ENCODE results near the gene CNPY3.
"Not testable (repeated sequence)": the region's sequence is repeated elsewhere in the genome, so short reads cannot be mapped to it uniquely, and the experiment has no call there.

The CNPY3 gene

DNA sequence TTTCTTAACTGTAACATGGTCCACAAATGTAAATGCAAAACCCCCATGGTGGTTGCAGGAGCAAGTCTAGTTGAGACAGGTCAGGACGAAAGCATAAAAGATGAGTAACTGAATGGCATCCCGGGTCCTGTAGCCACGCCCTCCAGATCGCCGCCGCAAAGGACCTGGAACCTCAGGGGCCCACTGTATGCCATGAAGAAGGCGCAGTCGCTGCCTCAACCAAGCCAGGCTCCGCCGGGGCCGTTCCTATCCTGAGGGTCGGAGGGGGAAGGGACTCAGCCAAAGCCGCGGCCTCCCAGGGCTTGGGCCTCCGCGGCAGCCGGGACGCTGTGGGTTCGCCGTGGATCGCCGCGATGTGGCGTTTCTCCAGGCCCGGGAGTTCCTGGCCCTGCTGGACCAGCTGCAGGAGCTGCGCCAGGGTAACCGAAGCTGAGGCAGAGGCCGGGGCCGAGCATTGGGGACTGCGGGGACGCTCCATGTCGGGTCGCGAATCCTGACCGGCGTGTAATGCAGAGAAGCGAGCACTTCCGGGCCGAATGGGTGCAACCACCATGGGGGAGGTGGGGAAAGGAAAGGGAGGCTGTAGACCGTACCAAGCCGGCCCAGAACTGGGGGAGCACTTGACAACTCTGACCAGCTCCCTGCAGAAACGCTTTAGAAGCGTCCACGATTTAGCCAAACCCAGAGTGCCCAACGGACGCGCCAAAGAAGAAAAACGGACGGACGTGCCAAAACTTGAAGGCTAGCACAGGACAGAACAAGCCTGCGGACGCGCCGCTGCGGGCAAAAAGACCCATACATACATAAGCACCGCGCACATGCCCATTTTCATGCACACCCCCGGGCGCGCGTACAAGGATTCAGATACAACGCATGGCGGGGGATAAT, 38.7 kb upstream of the CNPY3 start (continued):
- TF ChIP-seq ZNF660 (tag by site-specific recombination; IDR thresholded peaks at IDR 0.05) (peak; percentile 57; the same call in 1 of the 2 replicates), ZNF2 (tag by site-specific recombination; IDR thresholded peaks at IDR 0.05) (peak; percentile 94)

DNA sequence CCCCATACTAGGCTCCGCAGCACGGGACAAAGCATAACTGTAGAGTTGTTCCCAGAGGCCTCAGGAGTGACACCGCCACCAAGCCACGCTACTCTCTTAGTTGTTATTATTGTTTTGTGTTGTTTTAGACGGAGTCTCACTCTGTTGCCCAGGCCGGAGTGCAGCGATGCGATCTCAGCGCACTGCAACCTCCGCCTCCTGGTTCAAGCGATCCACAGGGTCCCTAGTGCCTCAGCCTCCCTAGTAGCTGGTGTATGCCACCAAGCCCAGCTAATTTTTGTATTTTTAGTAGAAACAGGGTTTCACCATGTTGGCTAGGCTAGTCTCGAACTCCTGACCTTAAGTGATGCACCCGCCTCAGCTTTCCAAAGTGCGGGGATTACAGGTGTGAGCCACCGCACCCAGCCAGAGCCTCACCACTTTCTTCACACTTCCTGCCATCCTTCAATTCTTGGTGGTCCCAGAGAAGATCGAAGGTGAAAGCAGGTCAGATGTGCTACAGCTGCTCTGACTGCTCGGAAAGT, 38.0 kb upstream of the CNPY3 start:
- POLR2A ChIA-PET = interaction anchor here (0.6 to 5.5 kb wide), 21 partner anchors 10 to 677 kb away, joined by 3 to 87 read pairs (median 4); partner anchors contain the start of genes BICRAL, CNPY3, KLC4 and KLHDC3

DNA sequence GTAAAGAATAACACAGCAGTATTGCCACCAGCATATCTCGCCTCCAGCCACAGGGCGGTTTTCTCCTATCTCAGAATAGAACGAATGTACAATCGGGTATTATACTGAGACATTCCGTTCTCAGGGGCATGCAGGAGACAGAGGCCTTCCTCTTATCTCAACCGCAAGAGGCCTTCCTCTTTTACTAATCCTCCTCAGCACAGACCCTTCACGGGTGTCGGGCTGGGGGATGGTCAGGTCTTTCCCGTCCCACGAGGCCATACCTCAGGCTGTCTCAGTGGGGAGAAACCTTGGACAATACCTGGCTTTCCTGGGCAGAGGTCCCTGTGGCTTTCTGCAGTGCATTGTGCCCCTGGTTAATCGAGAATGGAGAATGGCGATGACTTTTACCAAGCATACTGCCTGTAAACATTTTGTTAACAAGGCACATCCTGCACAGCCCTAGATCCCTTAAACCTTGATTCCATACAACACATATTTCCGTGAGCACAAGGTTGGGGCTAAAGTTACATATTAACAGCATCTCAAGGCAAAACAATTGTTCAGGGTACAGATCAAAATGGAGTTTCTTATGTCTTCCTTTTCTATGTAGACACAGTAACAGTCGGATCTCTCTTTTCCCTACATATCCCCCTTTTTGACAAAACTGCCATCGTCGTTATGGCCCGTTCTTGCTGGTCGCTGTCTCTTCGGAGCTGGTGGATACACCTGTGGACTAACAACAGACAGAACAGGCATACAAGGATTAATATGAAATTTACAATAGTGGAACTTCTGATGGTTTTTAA, 35.0 kb upstream of the CNPY3 start:
- H3K36me3 ChIP-seq (ENCODE audit: control insufficient read depth in 2 of 2, insufficient read depth in 1 of 2, low read length in 2 of 2); H3K4me3 ChIP-seq (ENCODE audit: low read depth, low read length); H3K9me3 ChIP-seq (ENCODE audit: control insufficient read depth, insufficient read depth, low read depth, low read length); H3K4me1 ChIP-seq (ENCODE audit: control insufficient read depth, insufficient read depth, low read length); H3K27ac ChIP-seq (ENCODE audit: extremely low read depth, low read depth, low read length): not testable (repeated sequence)
- ChIA-PET CTCF (interaction anchor here (0.7 to 1.2 kb wide), 3 partner anchors 18 to 232 kb away, joined by 3 to 6 read pairs (median 3); no protein-coding TSS in a partner anchor), POLR2A (interaction anchor here (1.3 to 5.5 kb wide), 2 partner anchors 14 to 15 kb away, joined by 3 to 87 read pairs; partner anchors contain the start of gene RPL7L1)

More for the DNA sequence above, 38.0 kb upstream of the CNPY3 start:
- Histone ChIP-seq H3K4me1 (ENCODE audit: control insufficient read depth, insufficient read depth, low read length) (no peaks in the 10 kb centered on the region), H3K4me3 (ENCODE audit: low read depth, low read length) (peak overlapping the region; percentile 66), H3K36me3 (ENCODE audit: control insufficient read depth in 2 of 2, insufficient read depth in 1 of 2, low read length in 2 of 2) (peaks cover 0 to 20% of the 10 kb centered on the region in 2 experiments; a peak in 2 of 3 replicates), H3K27ac (ENCODE audit: extremely low read depth, low read depth, low read length) (peak overlapping the region; percentile 94), H3K9me3 (ENCODE audit: control insufficient read depth, insufficient read depth, low read depth, low read length) (no peaks in the 10 kb centered on the region)
- TF ChIP-seq ZBTB20 (tag by site-specific recombination; IDR thresholded peaks at IDR 0.05) (no peak), KLF16 (tag by site-specific recombination; IDR thresholded peaks at IDR 0.05) (no peak), ZFP69B (tag by site-specific recombination; IDR thresholded peaks at IDR 0.05) (no peak), ZSCAN23 (tag by site-specific recombination; IDR thresholded peaks at IDR 0.05) (no peak), HOXC10 (CRISPR knock-in tag; IDR thresholded peaks at IDR 0.05) (no peak), ZNF221 (tag by site-specific recombination; IDR thresholded peaks at IDR 0.05; ENCODE audit: borderline replicate concordance) (no peak), ZNF548 (tag by site-specific recombination; IDR thresholded peaks at IDR 0.05) (no peak), ZNF2 (tag by site-specific recombination; IDR thresholded peaks at IDR 0.05) (no peak), KLF1 (tag by site-specific recombination; IDR thresholded peaks at IDR 0.05) (no peak), ZBTB1 (tag by site-specific recombination; IDR thresholded peaks at IDR 0.05) (no peak), SALL2 (tag by site-specific recombination; IDR thresholded peaks at IDR 0.05; ENCODE audit: borderline replicate concordance) (no peak), ZNF391 (tag by site-specific recombination; IDR thresholded peaks at IDR 0.05; ENCODE audit: borderline replicate concordance, low read depth) (no peak), ZNF624 (tag by site-specific recombination; IDR thresholded peaks at IDR 0.05) (no peak), ZNF707 (tag by site-specific recombination; IDR thresholded peaks at IDR 0.05) (no peak), ZBTB8A (tag by site-specific recombination; IDR thresholded peaks at IDR 0.05) (no peak)
- TF ChIP-seq, protein P1, sequence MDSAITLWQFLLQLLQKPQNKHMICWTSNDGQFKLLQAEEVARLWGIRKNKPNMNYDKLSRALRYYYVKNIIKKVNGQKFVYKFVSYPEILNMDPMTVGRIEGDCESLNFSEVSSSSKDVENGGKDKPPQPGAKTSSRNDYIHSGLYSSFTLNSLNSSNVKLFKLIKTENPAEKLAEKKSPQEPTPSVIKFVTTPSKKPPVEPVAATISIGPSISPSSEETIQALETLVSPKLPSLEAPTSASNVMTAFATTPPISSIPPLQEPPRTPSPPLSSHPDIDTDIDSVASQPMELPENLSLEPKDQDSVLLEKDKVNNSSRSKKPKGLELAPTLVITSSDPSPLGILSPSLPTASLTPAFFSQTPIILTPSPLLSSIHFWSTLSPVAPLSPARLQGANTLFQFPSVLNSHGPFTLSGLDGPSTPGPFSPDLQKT (IDR thresholded peaks at IDR 0.05; ENCODE audit: borderline replicate concordance, low read depth, low read length) = no peak
- TF ChIP-seq, protein P2, sequence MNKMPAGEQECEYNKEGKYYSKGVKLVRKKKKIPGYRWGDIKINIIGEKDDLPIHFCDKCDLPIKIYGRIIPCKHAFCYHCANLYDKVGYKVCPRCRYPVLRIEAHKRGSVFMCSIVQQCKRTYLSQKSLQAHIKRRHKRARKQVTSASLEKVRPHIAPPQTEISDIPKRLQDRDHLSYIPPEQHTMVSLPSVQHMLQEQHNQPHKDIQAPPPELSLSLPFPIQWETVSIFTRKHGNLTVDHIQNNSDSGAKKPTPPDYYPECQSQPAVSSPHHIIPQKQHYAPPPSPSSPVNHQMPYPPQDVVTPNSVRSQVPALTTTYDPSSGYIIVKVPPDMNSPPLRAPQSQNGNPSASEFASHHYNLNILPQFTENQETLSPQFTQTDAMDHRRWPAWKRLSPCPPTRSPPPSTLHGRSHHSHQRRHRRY (tag by site-specific recombination; IDR thresholded peaks at IDR 0.05) = no peak
- TF ChIP-seq, protein P3, sequence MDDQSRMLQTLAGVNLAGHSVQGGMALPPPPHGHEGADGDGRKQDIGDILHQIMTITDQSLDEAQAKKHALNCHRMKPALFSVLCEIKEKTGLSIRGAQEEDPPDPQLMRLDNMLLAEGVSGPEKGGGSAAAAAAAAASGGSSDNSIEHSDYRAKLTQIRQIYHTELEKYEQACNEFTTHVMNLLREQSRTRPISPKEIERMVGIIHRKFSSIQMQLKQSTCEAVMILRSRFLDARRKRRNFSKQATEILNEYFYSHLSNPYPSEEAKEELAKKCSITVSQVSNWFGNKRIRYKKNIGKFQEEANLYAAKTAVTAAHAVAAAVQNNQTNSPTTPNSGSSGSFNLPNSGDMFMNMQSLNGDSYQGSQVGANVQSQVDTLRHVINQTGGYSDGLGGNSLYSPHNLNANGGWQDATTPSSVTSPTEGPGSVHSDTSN (CRISPR knock-in tag; IDR thresholded peaks at IDR 0.05) = no peak
- TF ChIP-seq, protein P4, sequence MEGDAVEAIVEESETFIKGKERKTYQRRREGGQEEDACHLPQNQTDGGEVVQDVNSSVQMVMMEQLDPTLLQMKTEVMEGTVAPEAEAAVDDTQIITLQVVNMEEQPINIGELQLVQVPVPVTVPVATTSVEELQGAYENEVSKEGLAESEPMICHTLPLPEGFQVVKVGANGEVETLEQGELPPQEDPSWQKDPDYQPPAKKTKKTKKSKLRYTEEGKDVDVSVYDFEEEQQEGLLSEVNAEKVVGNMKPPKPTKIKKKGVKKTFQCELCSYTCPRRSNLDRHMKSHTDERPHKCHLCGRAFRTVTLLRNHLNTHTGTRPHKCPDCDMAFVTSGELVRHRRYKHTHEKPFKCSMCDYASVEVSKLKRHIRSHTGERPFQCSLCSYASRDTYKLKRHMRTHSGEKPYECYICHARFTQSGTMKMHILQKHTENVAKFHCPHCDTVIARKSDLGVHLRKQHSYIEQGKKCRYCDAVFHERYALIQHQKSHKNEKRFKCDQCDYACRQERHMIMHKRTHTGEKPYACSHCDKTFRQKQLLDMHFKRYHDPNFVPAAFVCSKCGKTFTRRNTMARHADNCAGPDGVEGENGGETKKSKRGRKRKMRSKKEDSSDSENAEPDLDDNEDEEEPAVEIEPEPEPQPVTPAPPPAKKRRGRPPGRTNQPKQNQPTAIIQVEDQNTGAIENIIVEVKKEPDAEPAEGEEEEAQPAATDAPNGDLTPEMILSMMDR (tag by site-specific recombination; IDR thresholded peaks at IDR 0.05) = no peak
- CTCF ChIA-PET = interaction anchor here (0.6 to 3.5 kb wide), 8 partner anchors 10 to 230 kb away, joined by 3 to 31 read pairs (median 3); partner anchors contain the start of genes CNPY3 and RPL7L1
